Uterus (tissue), 2 donors: ENCODE data around the gene UBAP1.
"Not testable (repeated sequence)": the region's sequence is repeated elsewhere in the genome, so short reads cannot be mapped to it uniquely, and the experiment has no call there.

Source experiments
- POLR2A ChIP-seq, 2 donors: fragments of 450-650 bp; IDR thresholded peaks; one replicate each; pipeline ENCODE4 v1.6.1; 2016; ENCODE audit warnings: antibody characterized with exemption in 2 of 2, mild to moderate bottlenecking in 1 of 2, moderate library complexity in 1 of 2
- TF ChIP-seq, protein P1 (sequence below), 4 experiments: fragments of 200-600 bp in 2 of 4; fragments of 450-650 bp in 2 of 4; sonication (generic) in 2 of 4; IDR thresholded peaks; one replicate each; pipeline ENCODE4 v1.5.1; 2016 to 2019; ENCODE audit warnings: antibody characterized with exemption in 4 of 4, mild to moderate bottlenecking in 2 of 4, moderate library complexity in 1 of 4

GRCh38 chr9:34273588-34273987 is 94.7 kb downstream of the UBAP1 start:
- TF ChIP-seq POLR2A (IDR thresholded peaks at IDR 0.05): not testable (repeated sequence)
- TF ChIP-seq, protein P1, sequence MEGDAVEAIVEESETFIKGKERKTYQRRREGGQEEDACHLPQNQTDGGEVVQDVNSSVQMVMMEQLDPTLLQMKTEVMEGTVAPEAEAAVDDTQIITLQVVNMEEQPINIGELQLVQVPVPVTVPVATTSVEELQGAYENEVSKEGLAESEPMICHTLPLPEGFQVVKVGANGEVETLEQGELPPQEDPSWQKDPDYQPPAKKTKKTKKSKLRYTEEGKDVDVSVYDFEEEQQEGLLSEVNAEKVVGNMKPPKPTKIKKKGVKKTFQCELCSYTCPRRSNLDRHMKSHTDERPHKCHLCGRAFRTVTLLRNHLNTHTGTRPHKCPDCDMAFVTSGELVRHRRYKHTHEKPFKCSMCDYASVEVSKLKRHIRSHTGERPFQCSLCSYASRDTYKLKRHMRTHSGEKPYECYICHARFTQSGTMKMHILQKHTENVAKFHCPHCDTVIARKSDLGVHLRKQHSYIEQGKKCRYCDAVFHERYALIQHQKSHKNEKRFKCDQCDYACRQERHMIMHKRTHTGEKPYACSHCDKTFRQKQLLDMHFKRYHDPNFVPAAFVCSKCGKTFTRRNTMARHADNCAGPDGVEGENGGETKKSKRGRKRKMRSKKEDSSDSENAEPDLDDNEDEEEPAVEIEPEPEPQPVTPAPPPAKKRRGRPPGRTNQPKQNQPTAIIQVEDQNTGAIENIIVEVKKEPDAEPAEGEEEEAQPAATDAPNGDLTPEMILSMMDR (IDR thresholded peaks at IDR 0.05): not testable (repeated sequence)
